Measurements from ENCODE around the gene TNPO1.

DNA sequence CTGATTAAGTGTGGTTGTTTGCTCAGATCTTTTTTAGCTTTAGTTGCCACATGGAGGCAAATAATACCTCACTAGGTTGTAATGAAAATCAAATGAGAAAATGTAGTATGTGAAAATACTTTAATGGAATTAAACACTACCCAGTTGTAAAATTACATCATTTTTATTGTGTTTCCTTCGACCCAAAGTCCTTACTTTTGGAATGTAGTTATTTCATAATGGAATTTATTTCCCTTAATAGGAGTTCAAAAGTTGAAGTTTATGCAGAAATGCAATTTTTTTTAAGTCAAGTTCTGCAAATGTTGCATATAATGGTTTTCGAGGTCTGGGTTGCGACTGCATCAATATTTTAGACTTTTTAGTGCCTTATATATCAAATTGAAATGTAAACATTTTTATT, 31.0 kb downstream of the TNPO1 start:
- TF ChIP-seq, protein P1, sequence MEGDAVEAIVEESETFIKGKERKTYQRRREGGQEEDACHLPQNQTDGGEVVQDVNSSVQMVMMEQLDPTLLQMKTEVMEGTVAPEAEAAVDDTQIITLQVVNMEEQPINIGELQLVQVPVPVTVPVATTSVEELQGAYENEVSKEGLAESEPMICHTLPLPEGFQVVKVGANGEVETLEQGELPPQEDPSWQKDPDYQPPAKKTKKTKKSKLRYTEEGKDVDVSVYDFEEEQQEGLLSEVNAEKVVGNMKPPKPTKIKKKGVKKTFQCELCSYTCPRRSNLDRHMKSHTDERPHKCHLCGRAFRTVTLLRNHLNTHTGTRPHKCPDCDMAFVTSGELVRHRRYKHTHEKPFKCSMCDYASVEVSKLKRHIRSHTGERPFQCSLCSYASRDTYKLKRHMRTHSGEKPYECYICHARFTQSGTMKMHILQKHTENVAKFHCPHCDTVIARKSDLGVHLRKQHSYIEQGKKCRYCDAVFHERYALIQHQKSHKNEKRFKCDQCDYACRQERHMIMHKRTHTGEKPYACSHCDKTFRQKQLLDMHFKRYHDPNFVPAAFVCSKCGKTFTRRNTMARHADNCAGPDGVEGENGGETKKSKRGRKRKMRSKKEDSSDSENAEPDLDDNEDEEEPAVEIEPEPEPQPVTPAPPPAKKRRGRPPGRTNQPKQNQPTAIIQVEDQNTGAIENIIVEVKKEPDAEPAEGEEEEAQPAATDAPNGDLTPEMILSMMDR (IDR thresholded peaks at IDR 0.05): no peak
- no peak for TF ChIP-seq EZH2phosphoT487 (IDR thresholded peaks at IDR 0.05)
